ENCODE results near the gene EHBP1L1.

DNA sequence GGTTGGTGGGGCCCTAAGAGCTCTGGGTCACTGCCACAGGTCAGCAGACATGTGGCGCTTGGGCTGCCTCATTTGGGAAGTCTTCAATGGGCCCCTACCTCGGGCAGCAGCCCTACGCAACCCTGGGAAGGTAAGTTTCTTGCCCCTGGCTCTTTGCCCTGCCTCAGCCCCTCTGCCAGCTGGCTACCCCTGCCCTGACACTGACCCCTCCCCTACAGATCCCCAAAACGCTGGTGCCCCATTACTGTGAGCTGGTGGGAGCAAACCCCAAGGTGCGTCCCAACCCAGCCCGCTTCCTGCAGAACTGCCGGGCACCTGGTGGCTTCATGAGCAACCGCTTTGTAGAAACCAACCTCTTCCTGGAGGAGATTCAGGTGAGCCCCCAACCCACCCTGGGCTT is 49.1 kb upstream of the EHBP1L1 start:
- no peak for TF ChIP-seq KDM1A (IDR thresholded peaks at IDR 0.05; ENCODE audit: borderline replicate concordance, low read length)
- TF ChIP-seq EZH2 (IDR thresholded peaks at IDR 0.05; ENCODE audit: low read depth, low read length, severe bottlenecking): no peak
- no peak for TF ChIP-seq CTBP2 (IDR thresholded peaks at IDR 0.05; ENCODE audit: borderline replicate concordance, insufficient read depth, insufficient read length, low read length)
- no peak for TF ChIP-seq TEAD4 (IDR thresholded peaks at IDR 0.05; ENCODE audit: low read depth, low read length)
- TF ChIP-seq GABPA (IDR thresholded peaks at IDR 0.05; ENCODE audit: borderline replicate concordance, insufficient read depth, low read length): no peak
- TF ChIP-seq, protein P1, sequence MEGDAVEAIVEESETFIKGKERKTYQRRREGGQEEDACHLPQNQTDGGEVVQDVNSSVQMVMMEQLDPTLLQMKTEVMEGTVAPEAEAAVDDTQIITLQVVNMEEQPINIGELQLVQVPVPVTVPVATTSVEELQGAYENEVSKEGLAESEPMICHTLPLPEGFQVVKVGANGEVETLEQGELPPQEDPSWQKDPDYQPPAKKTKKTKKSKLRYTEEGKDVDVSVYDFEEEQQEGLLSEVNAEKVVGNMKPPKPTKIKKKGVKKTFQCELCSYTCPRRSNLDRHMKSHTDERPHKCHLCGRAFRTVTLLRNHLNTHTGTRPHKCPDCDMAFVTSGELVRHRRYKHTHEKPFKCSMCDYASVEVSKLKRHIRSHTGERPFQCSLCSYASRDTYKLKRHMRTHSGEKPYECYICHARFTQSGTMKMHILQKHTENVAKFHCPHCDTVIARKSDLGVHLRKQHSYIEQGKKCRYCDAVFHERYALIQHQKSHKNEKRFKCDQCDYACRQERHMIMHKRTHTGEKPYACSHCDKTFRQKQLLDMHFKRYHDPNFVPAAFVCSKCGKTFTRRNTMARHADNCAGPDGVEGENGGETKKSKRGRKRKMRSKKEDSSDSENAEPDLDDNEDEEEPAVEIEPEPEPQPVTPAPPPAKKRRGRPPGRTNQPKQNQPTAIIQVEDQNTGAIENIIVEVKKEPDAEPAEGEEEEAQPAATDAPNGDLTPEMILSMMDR (IDR thresholded peaks at IDR 0.05; ENCODE audit: control extremely low read depth in 1 of 3, insufficient read depth in 1 of 3, low read depth in 1 of 3, low read length in 3 of 3): no peak
